ELR (cell line): ENCODE measurements around the gene ZNF678.
"Not testable (repeated sequence)": the region's sequence is repeated elsewhere in the genome, so short reads cannot be mapped to it uniquely, and the experiment has no call there.

Experiments used
- DNase-seq: peaks from one replicate; pipeline ENCODE4 v3.0.0-alpha.2; 2015; ENCODE audit warnings: low read depth

Gene ZNF678

GRCh38 chr1:227551881-227552280, 11.5 kb upstream of the ZNF678 start:
- not testable (repeated sequence) for DNase-seq

DNA sequence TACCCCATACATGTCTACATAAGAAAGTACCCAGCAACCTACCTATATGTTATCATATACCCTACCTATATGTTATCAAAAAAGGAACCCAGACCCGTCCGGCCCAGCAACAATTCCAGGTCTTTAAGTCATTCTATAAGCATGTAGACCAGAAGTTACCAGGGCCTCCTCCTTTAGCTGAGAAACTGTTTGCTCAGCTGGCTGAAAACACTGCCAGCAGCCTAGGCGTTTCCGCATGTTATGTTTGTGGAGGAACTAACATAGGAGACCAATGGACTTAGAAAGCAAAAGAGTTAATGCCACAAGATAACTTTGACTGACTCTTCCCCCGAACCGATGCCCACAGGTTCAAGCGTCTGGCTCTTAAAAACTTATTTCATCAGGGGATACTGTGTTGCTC, 7.1 kb upstream of the ZNF678 start:
- DNase-seq, result no peak

GRCh38 chr1:227557962-227558725, 5.2 kb upstream of the ZNF678 start:
- no peak for DNase-seq

DNA sequence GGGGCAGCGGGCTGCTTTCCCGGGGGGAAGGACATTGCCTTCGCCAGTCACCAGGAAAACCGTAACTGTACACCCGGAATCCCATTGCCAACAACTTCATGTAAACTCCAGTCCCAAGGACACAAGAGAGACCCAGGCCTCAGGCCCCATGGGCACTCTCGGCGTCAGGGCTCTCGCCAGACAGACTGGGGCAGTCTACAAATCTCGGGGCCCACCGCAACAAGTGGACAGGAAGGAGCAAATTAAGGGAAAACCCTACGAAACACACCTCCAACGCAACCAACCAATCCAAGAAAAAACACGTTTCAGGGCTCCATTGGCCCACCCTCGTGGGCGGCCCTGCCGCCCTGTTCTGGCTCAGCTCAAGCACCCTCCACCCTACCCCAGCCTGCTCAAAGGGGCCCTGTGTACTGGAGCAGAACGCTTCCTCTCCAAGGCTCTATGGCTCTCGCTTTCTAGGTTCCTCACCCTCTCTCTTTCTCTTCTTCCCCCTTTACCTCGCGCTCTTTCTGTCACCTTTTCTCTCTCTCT, 4.6 kb upstream of the ZNF678 start:
- DNase-seq, result no peak

DNA sequence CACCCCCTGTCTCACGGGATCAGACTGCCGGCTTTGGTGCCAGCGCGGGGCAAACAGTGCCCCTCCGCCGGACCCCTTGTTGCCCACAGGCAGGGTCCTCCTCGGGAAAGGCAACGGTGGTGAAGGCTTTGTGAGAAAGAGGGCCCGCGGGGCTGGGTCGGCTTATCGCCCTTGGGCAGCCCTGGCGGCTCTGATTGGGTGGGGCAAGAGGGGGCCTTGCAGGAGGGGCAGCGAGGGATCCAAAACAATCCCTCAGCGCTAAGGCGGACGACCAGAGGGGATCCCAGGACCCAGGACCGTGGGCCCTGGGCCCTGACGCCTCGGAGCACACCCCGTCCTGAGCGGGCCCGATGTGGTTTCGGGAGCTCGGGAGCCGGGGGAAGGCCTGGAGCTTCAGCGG, 3.9 kb upstream of the ZNF678 start:
- no peak for DNase-seq

DNA sequence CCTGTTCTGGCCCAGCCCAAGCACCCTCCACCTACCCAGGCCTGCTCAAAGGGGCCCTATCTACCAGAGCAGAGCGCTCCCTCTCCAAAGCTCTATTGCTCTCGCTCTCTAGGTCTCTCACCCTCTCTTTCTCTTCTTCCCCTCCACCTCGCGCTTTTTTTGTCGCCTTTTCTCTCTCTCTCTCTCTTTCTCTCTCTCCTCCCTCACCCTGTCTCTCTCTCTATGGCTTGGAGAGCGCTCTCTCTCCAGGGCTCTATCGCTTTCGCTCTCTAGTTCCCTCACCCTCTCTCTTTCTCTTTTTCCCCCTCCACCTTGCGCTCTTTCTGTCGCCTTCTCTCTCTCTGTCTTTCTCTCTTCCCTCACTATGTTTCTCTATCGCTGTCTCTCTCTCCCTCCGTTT, 3.4 kb upstream of the ZNF678 start:
- no peak for DNase-seq

DNA sequence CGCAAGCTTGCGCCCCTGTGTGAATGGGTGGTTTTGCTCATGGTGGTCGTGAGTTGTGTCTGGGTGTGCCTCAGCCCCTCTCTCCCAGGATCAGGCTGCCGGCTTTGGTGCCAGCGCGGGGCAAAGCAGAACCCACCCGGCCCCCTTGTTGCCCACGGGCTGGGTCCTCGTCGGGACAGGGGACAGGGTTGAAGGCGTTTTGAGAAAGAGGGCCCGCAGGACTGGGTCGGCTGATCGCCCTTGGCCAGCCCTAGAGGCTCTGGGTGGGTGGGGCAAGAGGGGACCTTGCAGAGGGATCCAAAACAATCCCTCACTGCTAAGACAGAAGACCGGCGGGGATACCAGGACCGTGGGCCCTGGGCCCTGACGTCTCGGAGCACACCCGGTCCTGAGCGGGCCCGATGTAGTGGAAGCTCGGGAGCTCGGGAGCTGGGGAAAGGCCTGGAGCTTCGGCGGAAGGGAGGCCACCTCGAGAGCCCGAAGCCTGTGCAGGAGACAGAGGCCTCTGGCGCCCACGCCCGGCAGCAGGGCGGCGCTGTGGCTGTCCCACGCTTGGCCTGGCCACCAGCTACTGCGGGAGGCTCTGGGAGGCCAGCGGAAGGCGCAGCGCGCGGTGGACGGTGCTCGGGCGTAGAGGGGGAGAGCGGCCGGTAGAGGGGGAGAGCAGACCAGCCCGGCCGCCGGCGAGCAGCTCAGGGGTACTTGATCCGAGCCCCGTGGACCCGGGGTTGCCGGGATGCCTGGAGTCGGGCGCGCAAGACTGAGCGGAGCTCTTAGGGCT, 2.8 kb upstream of the ZNF678 start:
- no peak for DNase-seq

DNA sequence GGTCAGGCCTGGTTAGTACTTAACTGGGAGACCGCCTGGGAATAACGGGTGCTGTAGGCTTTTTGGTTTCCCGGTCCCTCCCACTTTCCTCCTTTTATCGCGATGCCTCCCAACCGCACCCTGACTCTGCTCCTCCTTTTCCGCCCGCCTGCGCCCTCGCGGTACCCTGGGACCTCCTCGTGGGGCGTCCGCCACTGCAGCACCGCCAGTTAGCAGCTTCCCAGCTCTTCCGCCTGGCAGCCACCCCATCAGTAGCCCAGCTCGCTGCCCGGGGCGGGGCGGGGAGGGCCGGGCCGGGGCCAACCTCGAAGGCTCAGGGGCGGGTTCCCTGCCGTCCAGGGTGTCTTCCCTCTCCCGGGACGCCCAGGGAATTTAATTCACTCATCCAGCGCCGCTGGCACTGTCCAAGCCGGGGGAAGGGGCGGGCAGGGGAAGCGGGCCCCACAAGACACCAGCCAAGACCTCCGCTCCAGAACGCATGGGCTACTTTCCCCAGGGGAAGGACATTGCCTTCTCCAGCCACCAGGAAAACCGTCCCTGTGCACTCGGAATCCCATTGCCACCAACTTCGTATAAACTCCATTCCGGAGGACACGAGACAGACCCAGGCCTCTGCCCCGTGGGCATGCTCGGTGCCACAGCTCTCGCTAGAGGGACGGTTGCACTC, 2.0 kb upstream of the ZNF678 start:
- no peak for DNase-seq

GRCh38 chr1:227562037-227562436, 1.3 kb upstream of the ZNF678 start:
- DNase-seq, result no peak

- DNase-seq, result no peak
These were observed 428 bp upstream of the ZNF678 start for GRCh38 chr1:227562933-227563323.

- DNase-seq, result no peak
These were observed 3.9 kb downstream of the ZNF678 start for GRCh38 chr1:227567256-227567655.

GRCh38 chr1:227568593-227568992, 5.2 kb downstream of the ZNF678 start:
- DNase-seq, result no peak

DNA sequence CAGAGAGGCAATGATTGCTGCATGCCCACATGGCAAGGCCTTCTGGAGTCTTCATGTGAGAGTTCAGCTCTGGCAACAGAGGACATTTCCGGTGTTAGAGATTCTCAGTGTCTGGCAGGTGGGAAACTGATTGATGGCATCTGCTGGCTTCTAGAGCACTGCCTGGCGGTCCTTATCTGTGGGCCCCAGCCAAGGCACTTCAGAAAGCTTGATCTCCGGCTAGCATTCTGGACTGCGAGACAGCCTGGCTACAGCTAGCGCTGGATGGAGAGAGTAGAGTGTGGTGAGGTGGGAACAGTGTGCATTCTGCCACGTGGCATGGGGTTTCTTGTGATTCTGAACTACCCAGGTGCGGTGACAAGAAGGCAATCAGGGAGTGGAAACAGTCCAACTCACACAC, 9.4 kb downstream of the ZNF678 start:
- DNase-seq, result no peak

DNA sequence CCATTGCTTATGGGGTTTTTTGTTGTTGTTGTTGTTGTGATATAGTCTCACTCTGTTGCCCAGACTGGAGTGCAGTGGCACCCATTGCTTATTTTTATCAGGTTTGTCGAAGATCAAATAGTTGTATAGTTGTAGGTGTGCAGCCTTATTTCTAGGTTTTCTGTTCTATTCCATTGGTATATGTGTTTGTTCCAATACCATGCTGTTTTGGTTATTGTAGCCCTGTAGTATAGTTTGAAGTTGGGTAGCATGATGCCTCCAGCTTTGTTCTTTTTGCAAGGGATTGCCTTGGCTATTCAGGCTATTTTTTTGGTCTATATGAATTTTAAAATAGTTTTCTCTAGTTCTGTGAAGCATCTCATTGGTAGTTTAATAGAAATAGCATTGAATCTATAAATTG, 11.6 kb downstream of the ZNF678 start:
- DNase-seq, result no peak

DNA sequence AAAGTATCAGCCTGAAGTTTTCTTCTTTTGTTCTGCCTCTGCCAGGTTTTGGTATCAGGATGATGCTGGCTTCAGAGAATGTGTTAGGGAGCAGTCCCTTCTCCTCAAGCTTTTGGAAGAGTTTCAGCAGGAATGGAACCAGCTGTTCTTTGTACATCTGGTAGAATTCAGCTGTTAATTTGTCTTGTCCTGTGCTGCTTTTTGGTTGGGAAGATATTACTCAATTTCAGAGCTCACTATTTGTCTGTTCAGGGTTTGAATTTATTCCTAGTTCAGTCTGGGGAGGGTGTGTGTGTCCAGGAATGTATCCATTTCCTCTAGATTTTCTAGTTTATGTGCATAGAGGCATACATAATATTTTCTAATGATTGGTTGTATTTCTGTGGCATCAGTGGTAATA, 12.8 kb downstream of the ZNF678 start:
- no peak for DNase-seq

- DNase-seq, result no peak
These were observed 14.1 kb downstream of the ZNF678 start for GRCh38 chr1:227577500-227577899.

DNA sequence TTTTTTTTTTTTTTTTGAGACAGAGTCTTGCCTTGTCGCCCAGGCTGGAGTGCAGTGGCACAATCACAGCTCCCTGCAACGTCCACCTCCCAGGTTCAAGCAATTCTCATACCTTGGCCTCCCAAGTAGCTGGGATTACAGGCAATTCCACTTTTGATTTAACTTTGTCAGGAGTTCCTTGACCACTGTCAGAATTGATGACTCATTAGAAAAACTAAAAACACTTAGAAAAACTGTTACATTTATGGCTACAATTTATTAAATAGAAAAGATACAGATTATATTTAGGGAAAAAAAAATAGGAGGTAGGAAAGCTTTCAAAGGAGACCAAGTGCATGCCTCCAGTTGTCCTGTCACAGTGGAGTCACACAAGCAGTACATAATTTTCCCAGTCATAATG, 20.0 kb downstream of the ZNF678 start:
- DNase-seq, result no peak

DNA sequence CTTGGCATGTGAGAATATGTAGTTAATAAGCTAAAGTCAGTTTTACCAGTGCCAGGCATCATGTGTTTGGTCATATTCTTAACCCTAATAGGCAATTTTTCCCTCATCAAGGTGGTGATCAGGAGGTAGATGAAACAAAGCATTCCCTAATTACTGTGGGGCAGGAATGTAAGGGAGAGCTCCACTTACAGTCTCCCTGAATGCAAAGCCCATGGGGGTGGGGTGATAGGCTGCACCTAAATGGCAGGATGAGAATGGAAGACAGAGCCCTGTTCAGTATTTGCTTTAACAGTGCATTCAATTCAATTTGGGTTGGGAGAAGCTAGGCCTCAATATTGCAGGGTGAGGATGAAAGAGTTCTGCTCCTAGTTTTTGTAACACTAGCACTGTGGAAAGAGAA, 23.4 kb downstream of the ZNF678 start:
- no peak for DNase-seq

- DNase-seq, result no peak
These were observed 24.6 kb downstream of the ZNF678 start for GRCh38 chr1:227587968-227588367.

- DNase-seq, result not testable (repeated sequence)
These were observed 25.4 kb downstream of the ZNF678 start for GRCh38 chr1:227588769-227589168.

DNA sequence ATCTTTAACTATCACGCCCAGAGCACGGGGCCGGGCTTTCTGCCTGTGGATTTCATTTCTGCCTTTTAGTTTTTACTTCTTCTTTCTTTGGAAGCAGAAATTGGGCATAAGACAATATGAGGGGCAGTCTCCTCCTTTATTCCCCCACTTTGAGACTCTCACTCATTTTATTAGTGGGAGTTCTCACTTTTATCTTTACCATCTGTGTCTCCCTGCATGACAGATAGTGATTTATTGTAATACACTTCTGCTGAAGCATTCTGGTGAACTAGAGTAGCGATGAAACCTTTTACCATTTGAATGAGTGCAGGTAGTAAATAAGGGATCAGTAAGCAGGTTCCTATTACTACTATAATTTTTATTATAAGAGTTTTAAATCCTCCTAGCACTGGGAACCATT, 26.4 kb downstream of the ZNF678 start:
- DNase-seq, result not testable (repeated sequence)

DNA sequence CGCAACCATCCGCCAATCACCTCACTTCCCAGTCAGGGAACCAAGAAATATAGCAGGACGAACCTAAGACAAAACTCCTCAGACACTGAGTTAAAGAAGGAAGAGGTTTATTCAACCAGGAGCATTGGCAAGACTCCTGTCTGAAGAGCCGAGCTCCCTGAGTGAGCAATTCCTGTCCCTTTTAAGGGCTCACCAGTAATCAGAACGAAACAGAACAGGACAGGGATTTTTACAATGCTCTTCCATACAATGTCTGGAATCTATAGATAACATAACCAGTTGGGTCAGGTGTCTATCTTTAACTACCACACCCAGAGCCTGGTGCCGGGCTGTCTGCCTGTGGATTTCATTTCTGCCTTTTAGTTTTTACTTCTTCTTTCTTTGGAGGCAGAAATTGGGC, 32.9 kb downstream of the ZNF678 start:
- DNase-seq, result not testable (repeated sequence)

DNA sequence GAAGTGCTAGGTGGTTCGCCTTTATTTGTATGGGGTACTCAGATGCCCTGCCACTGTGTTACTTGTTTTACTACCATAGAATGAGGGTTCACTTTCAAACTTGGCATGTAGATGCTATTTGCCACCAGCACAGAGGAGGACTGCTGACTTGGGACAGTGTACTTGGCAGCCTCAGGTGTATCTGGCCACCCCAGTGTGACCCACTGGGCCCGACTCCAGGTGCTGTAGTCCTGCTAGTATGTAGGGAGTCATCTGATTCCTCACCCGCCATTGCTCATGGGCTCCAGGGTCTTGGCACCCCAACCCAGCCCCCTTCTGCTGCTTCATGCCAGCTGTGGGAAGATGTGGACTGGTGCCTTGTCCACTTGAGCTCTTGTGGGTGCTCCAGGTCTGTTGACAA, 40.0 kb downstream of the ZNF678 start:
- DNase-seq, result no peak
